Measurements from ENCODE around the gene FILIP1. TPM values are rescaled to one million over a fixed set of nuclear protein-coding genes. Genes with fewer than 3 reads are reported as not detected.

Gene FILIP1
- polyA plus RNA-seq, 3 donors: not detected

GRCh38 chr6:75438442-75439116 lies 55.0 kb downstream of the FILIP1 start:
- H3K9ac ChIP-seq (ENCODE audit: insufficient read depth, low read length, poor library complexity, severe bottlenecking): no peak overlapping the region
- H2AFZ ChIP-seq (ENCODE audit: insufficient read depth, low read depth, low read length, poor library complexity, severe bottlenecking): no peak overlapping the region
- H3K27ac ChIP-seq (ENCODE audit: low read depth in 1 of 2, low read length in 2 of 2): no peak overlapping the region
- H3K79me2 ChIP-seq (ENCODE audit: insufficient read depth, low read length): no peaks in the 10 kb centered on the region
- H3K27me3 ChIP-seq (ENCODE audit: control insufficient read depth in 2 of 2, insufficient read depth in 2 of 2, low read length in 2 of 2): no peaks in the 10 kb centered on the region
- H3K9me3 ChIP-seq (replicated peaks in 1 of 2; ENCODE audit: control insufficient read depth in 1 of 2, insufficient read depth in 1 of 2, low read length in 2 of 2): no peaks in the 10 kb centered on the region
- H3K27ac Mint-ChIP-seq: no peak overlapping the region
- H3K4me1 Mint-ChIP-seq: no peaks in the 10 kb centered on the region
- H3K9me3 Mint-ChIP-seq: peaks cover 0 to 13% (median 3%) of the 10 kb centered on the region in 7 donors
- H3K36me3 ChIP-seq (replicated peaks in 1 of 2; ENCODE audit: control insufficient read depth in 1 of 2, insufficient read depth in 2 of 2, low read length in 2 of 2): no peaks in the 10 kb centered on the region
- H3K4me1 ChIP-seq (ENCODE audit: control insufficient read depth in 1 of 2, insufficient read depth in 2 of 2, low read length in 2 of 2): no peaks in the 10 kb centered on the region
- no peak for TF ChIP-seq CTCF (IDR thresholded peaks at IDR 0.05)
- H3K4me3 ChIP-seq (replicated peaks in 1 of 3; ENCODE audit: low read depth in 2 of 3, low read length in 3 of 3): no peak overlapping the region
- no CpG with 5 or more reads among the region's 2 CpGs for WGBS (ENCODE audit: insufficient coverage)
- DNase-seq: no peak
- no peaks in the 10 kb centered on the region for H3K36me3 Mint-ChIP-seq
- no peak overlapping the region for H3K4me3 Mint-ChIP-seq
- H3K4me2 ChIP-seq (replicated peaks; ENCODE audit: extremely low read depth, low read length, poor library complexity, severe bottlenecking): no peak overlapping the region
- intact Hi-C loops (cut with micrococcal nuclease): no loop called here
- no peaks in the 10 kb centered on the region for H3K27me3 Mint-ChIP-seq (ENCODE audit: low read depth in 3 of 3)
- no peaks in the 10 kb centered on the region for H4K20me1 ChIP-seq (ENCODE audit: insufficient read depth, low read length)

GRCh38 chr6:75438013-75438431 lies 55.6 kb downstream of the FILIP1 start:
- Mint-ChIP-seq H3K27me3 (ENCODE audit: low read depth in 3 of 3) (no peaks in the 10 kb centered on the region), H3K27ac (no peak overlapping the region), H3K36me3 (no peaks in the 10 kb centered on the region), H3K4me3 (no peak overlapping the region), H3K4me1 (no peaks in the 10 kb centered on the region), H3K9me3 (peaks cover 0 to 13% (median 3%) of the 10 kb centered on the region in 7 donors)
- intact Hi-C loops (cut with micrococcal nuclease): no loop called here
- no peaks in the 10 kb centered on the region for H3K4me1 ChIP-seq (ENCODE audit: control insufficient read depth in 1 of 2, insufficient read depth in 2 of 2, low read length in 2 of 2)
- no peaks in the 10 kb centered on the region for H4K20me1 ChIP-seq (ENCODE audit: insufficient read depth, low read length)
- DNase-seq: no peak
- H3K79me2 ChIP-seq (ENCODE audit: insufficient read depth, low read length): no peaks in the 10 kb centered on the region
- H3K36me3 ChIP-seq (replicated peaks in 1 of 2; ENCODE audit: control insufficient read depth in 1 of 2, insufficient read depth in 2 of 2, low read length in 2 of 2): no peaks in the 10 kb centered on the region
- no peaks in the 10 kb centered on the region for H3K27me3 ChIP-seq (ENCODE audit: control insufficient read depth in 2 of 2, insufficient read depth in 2 of 2, low read length in 2 of 2)
- H3K4me2 ChIP-seq (replicated peaks; ENCODE audit: extremely low read depth, low read length, poor library complexity, severe bottlenecking): no peak overlapping the region
- WGBS (ENCODE audit: insufficient coverage): no CpG with 5 or more reads among the region's 1 CpG
- H3K27ac ChIP-seq (ENCODE audit: low read depth in 1 of 2, low read length in 2 of 2): no peak overlapping the region
- H2AFZ ChIP-seq (ENCODE audit: insufficient read depth, low read depth, low read length, poor library complexity, severe bottlenecking): no peak overlapping the region
- H3K9me3 ChIP-seq (replicated peaks in 1 of 2; ENCODE audit: control insufficient read depth in 1 of 2, insufficient read depth in 1 of 2, low read length in 2 of 2): no peaks in the 10 kb centered on the region
- no peak overlapping the region for H3K9ac ChIP-seq (ENCODE audit: insufficient read depth, low read length, poor library complexity, severe bottlenecking)
- no peak overlapping the region for H3K4me3 ChIP-seq (replicated peaks in 1 of 3; ENCODE audit: low read depth in 2 of 3, low read length in 3 of 3)
- TF ChIP-seq CTCF (IDR thresholded peaks at IDR 0.05): no peak
